Activated CD4-positive, alpha-beta T cell treated with anti-CD3 and anti-CD28 coated beads, Interleukin-2, amount 10 ng/mL, durations not matched to agents 24 days and 14 days (primary cell): ENCODE data around the gene TAX1BP1. TPM values are rescaled to one million over a fixed set of nuclear protein-coding genes. Genes with fewer than 3 reads are reported as not detected.

ENCODE experiments used
- DNase-seq: peaks from one replicate; pipeline ENCODE4 v3.0.0; 2022
- H3K27ac Mint-ChIP-seq: one replicate; pipeline ENCODE4 v1.8.0; 2022; ENCODE audit warnings: mild to moderate bottlenecking, mixed read lengths
- H3K27me3 Mint-ChIP-seq: one replicate; pipeline ENCODE4 v1.8.0; 2022; ENCODE audit warnings: mixed read lengths
- H3K36me3 Mint-ChIP-seq: one replicate; pipeline ENCODE4 v1.8.0; 2022; ENCODE audit warnings: low read depth, mild to moderate bottlenecking, mixed read lengths
- H3K4me1 Mint-ChIP-seq: one replicate; pipeline ENCODE4 v1.8.0; 2021; ENCODE audit warnings: mixed read lengths
- H3K4me3 Mint-ChIP-seq: one replicate; pipeline ENCODE4 v1.8.0; 2022; ENCODE audit warnings: mild to moderate bottlenecking, moderate library complexity, mixed read lengths
- H3K9me3 Mint-ChIP-seq: one replicate; pipeline ENCODE4 v1.8.0; 2021; ENCODE audit warnings: mixed read lengths
- intact Hi-C: fragments of 100-400 bp; cut with micrococcal nuclease; formaldehyde crosslinking; loops from one replicate; pipeline ENCODE4 v1.15.1; 2023
- total RNA-seq: library from RNA; stranded (reverse); gene quantifications from 2 replicates; pipeline ENCODE4 v1.2.3, GENCODE V29; 2022

TAX1BP1 gene
- 80.3 and 91.5 TPM in 2 replicates for total RNA-seq

- DNase-seq = peak; percentile 99
- Mint-ChIP-seq H3K4me1 (peaks cover 27% of the 10 kb centered on the region), H3K36me3 (peaks cover 8% of the 10 kb centered on the region), H3K27ac (peak within 1 kb of the TSS; percentile 97), H3K4me3 (peak within 1 kb of the TSS; percentile 94), H3K27me3 (peaks cover 11% of the 10 kb centered on the region), H3K9me3 (no peaks in the 10 kb centered on the region)
- intact Hi-C loops = loop anchor here (1.0 to 2.0 kb wide), 2 partner anchors 43 to 77 kb away; no protein-coding TSS in a partner anchor
These were observed at the start of gene TAX1BP1 for GRCh38 chr7:27739909-27740448. Gene TAX1BP1, plus strand, starts transcription at chr7:27740162. Its CDS starts 8,363 bp downstream, at chr7:27748525.

- H3K36me3 Mint-ChIP-seq = no peaks in the 10 kb centered on the region
- intact Hi-C loops = no loop called here
- H3K27ac Mint-ChIP-seq = no peak overlapping the region
- no peaks in the 10 kb centered on the region for H3K4me1 Mint-ChIP-seq
- no peak overlapping the region for H3K4me3 Mint-ChIP-seq
- H3K27me3 Mint-ChIP-seq = peaks cover 18% of the 10 kb centered on the region
- H3K9me3 Mint-ChIP-seq = no peaks in the 10 kb centered on the region
- DNase-seq = no peak
These were observed 49.3 kb upstream of the TAX1BP1 start for GRCh38 chr7:27690649-27691048.

GRCh38 chr7:27693794-27694193 is 46.2 kb upstream of the TAX1BP1 start:
- no peak for DNase-seq
- no peaks in the 10 kb centered on the region for H3K36me3 Mint-ChIP-seq

GRCh38 chr7:27695096-27695495 is 44.9 kb upstream of the TAX1BP1 start:
- no peaks in the 10 kb centered on the region for H3K27me3 Mint-ChIP-seq
- H3K9me3 Mint-ChIP-seq = no peaks in the 10 kb centered on the region
- H3K36me3 Mint-ChIP-seq = no peaks in the 10 kb centered on the region
- no peak for DNase-seq
- no peak overlapping the region for H3K27ac Mint-ChIP-seq
- no peaks in the 10 kb centered on the region for H3K4me1 Mint-ChIP-seq
- intact Hi-C loops = no loop called here
- no peak overlapping the region for H3K4me3 Mint-ChIP-seq

More at GRCh38 chr7:27693794-27694193, 46.2 kb upstream of the TAX1BP1 start:
- Mint-ChIP-seq H3K27me3 (peaks cover 4% of the 10 kb centered on the region), H3K9me3 (no peaks in the 10 kb centered on the region), H3K27ac (no peak overlapping the region), H3K4me1 (no peaks in the 10 kb centered on the region), H3K4me3 (no peak overlapping the region)
- intact Hi-C loops = no loop called here

GRCh38 chr7:27697861-27698430 is 42.0 kb upstream of the TAX1BP1 start:
- peaks cover 11% of the 10 kb centered on the region for H3K27me3 Mint-ChIP-seq
- H3K4me1 Mint-ChIP-seq = no peaks in the 10 kb centered on the region
- H3K27ac Mint-ChIP-seq = no peak overlapping the region
- H3K9me3 Mint-ChIP-seq = no peaks in the 10 kb centered on the region
- intact Hi-C loops = no loop called here
- H3K36me3 Mint-ChIP-seq = no peaks in the 10 kb centered on the region
- H3K4me3 Mint-ChIP-seq = no peak overlapping the region
- no peak for DNase-seq

GRCh38 chr7:27699751-27700150 is 40.2 kb upstream of the TAX1BP1 start:
- intact Hi-C loops = no loop called here
- Mint-ChIP-seq H3K36me3 (no peaks in the 10 kb centered on the region), H3K27ac (no peak overlapping the region), H3K27me3 (peaks cover 17% of the 10 kb centered on the region), H3K4me1 (no peaks in the 10 kb centered on the region), H3K9me3 (no peaks in the 10 kb centered on the region), H3K4me3 (no peak overlapping the region)
- DNase-seq = no peak

- Mint-ChIP-seq H3K36me3 (no peaks in the 10 kb centered on the region), H3K9me3 (no peaks in the 10 kb centered on the region), H3K27me3 (peaks cover 19% of the 10 kb centered on the region)
These were observed 39.5 kb upstream of the TAX1BP1 start for GRCh38 chr7:27700501-27700900.

GRCh38 chr7:27703181-27703580 is 36.8 kb upstream of the TAX1BP1 start:
- H3K9me3 Mint-ChIP-seq = no peaks in the 10 kb centered on the region
- no peak overlapping the region for H3K27ac Mint-ChIP-seq
- intact Hi-C loops = no loop called here
- no peak overlapping the region for H3K4me3 Mint-ChIP-seq
- DNase-seq = no peak
- H3K4me1 Mint-ChIP-seq = no peaks in the 10 kb centered on the region
- H3K36me3 Mint-ChIP-seq = no peaks in the 10 kb centered on the region
- peaks cover 24% of the 10 kb centered on the region for H3K27me3 Mint-ChIP-seq

More at GRCh38 chr7:27700501-27700900, 39.5 kb upstream of the TAX1BP1 start:
- no peak for DNase-seq
- no peak overlapping the region for H3K27ac Mint-ChIP-seq
- H3K4me3 Mint-ChIP-seq = no peak overlapping the region
- H3K4me1 Mint-ChIP-seq = no peaks in the 10 kb centered on the region
- intact Hi-C loops = no loop called here

- intact Hi-C loops = no loop called here
- H3K4me3 Mint-ChIP-seq = no peak overlapping the region
These were observed 35.4 kb upstream of the TAX1BP1 start for GRCh38 chr7:27704422-27705199.

GRCh38 chr7:27705200-27705594 is 34.8 kb upstream of the TAX1BP1 start:
- peak; percentile 18 for DNase-seq
- no peaks in the 10 kb centered on the region for H3K36me3 Mint-ChIP-seq
- intact Hi-C loops = no loop called here
- H3K27me3 Mint-ChIP-seq = peaks cover 30% of the 10 kb centered on the region
- H3K4me1 Mint-ChIP-seq = no peaks in the 10 kb centered on the region
- no peak overlapping the region for H3K4me3 Mint-ChIP-seq
- no peaks in the 10 kb centered on the region for H3K9me3 Mint-ChIP-seq
- H3K27ac Mint-ChIP-seq = no peak overlapping the region

More at GRCh38 chr7:27704422-27705199, 35.4 kb upstream of the TAX1BP1 start:
- Mint-ChIP-seq H3K9me3 (no peaks in the 10 kb centered on the region), H3K27me3 (peaks cover 30% of the 10 kb centered on the region), H3K27ac (no peak overlapping the region), H3K4me1 (no peaks in the 10 kb centered on the region), H3K36me3 (no peaks in the 10 kb centered on the region)
- peak; percentile 34 for DNase-seq

GRCh38 chr7:27708485-27708884 is 31.5 kb upstream of the TAX1BP1 start:
- intact Hi-C loops = no loop called here
- Mint-ChIP-seq H3K4me1 (no peaks in the 10 kb centered on the region), H3K4me3 (no peak overlapping the region)

GRCh38 chr7:27709137-27710075 is 30.6 kb upstream of the TAX1BP1 start:
- Mint-ChIP-seq H3K4me1 (no peaks in the 10 kb centered on the region), H3K4me3 (no peak overlapping the region), H3K36me3 (no peaks in the 10 kb centered on the region), H3K9me3 (no peaks in the 10 kb centered on the region), H3K27ac (no peak overlapping the region), H3K27me3 (peaks cover 19% of the 10 kb centered on the region)
- peak; percentile 25 for DNase-seq
- intact Hi-C loops = no loop called here

More at GRCh38 chr7:27708485-27708884, 31.5 kb upstream of the TAX1BP1 start:
- H3K36me3 Mint-ChIP-seq = no peaks in the 10 kb centered on the region
- peak; percentile 35 for DNase-seq
- peaks cover 16% of the 10 kb centered on the region for H3K27me3 Mint-ChIP-seq
- no peak overlapping the region for H3K27ac Mint-ChIP-seq
- H3K9me3 Mint-ChIP-seq = no peaks in the 10 kb centered on the region

- Mint-ChIP-seq H3K4me3 (no peak overlapping the region), H3K36me3 (no peaks in the 10 kb centered on the region), H3K27me3 (peaks cover 18% of the 10 kb centered on the region), H3K27ac (no peak overlapping the region), H3K9me3 (no peaks in the 10 kb centered on the region), H3K4me1 (no peaks in the 10 kb centered on the region)
- DNase-seq = no peak
- intact Hi-C loops = no loop called here
These were observed 27.7 kb upstream of the TAX1BP1 start for GRCh38 chr7:27712217-27712616.
